ENCODE measurements around the gene TACC3. TPM values are rescaled to one million over a fixed set of nuclear protein-coding genes. Genes with fewer than 3 reads are reported as not detected.

The TACC3 gene
- total RNA-seq, 1 experiment from 2014 or later = 156 TPM

- no peaks in the 10 kb centered on the region for H3K79me2 ChIP-seq (ENCODE audit: insufficient read depth, low read length)
- H3K27me3 ChIP-seq (ENCODE audit: insufficient read depth, low read length) = peaks cover 7% of the 10 kb centered on the region; the same call in 1 of the 2 replicates
- peaks cover 29% of the 10 kb centered on the region for H3K27me3 Mint-ChIP-seq (ENCODE audit: low read depth)
- DNase-seq = no peak
- WGBS (ENCODE audit: extremely low coverage, insufficient read length, low lambda C conversion rate) = no CpG with 5 or more reads among the region's 13 CpGs
- H4K5ac ChIP-seq (ENCODE audit: insufficient read length, low read depth, low read length) = no peak overlapping the region
- H3T11ph ChIP-seq (ENCODE audit: low read length) = no peak overlapping the region
- H3K9me3 ChIP-seq (ENCODE audit: control insufficient read depth, low read depth, low read length) = no peaks in the 10 kb centered on the region
- no peaks in the 10 kb centered on the region for H4K20me1 ChIP-seq (ENCODE audit: control insufficient read depth, insufficient read depth, insufficient read length)
- no peak overlapping the region for H3K27ac ChIP-seq (ENCODE audit: insufficient read length, low read depth, low read length)
- no peak overlapping the region for H2BK120ac ChIP-seq (ENCODE audit: low read depth, low read length, poor library complexity, severe bottlenecking)
- H2BK20ac ChIP-seq (ENCODE audit: low read depth, low read length, poor library complexity, severe bottlenecking) = no peak overlapping the region
- no peak overlapping the region for H3K4ac ChIP-seq (ENCODE audit: low read depth, low read length)
- H2AK5ac ChIP-seq (ENCODE audit: insufficient read length, low read length) = no peak overlapping the region
- peak overlapping the region; percentile 64 to 86 for H3K4me3 Mint-ChIP-seq
- H2BK12ac ChIP-seq (ENCODE audit: insufficient read length, low read depth, low read length) = no peak overlapping the region
- no peak overlapping the region for H3K9ac ChIP-seq (ENCODE audit: extremely low read depth, insufficient read length, low read length)
- H3K14ac ChIP-seq (ENCODE audit: insufficient read depth, low read length) = no peak overlapping the region
- no peak overlapping the region for H3K23ac ChIP-seq (ENCODE audit: insufficient read length, low read depth, low read length)
- no peak overlapping the region for H3K18ac ChIP-seq (ENCODE audit: insufficient read length, low read depth, low read length)
- no peaks in the 10 kb centered on the region for H3K36me3 Mint-ChIP-seq (ENCODE audit: insufficient read depth in 1 of 3, low read depth in 3 of 3)
- H3K9me3 Mint-ChIP-seq = peaks cover 2% of the 10 kb centered on the region in 2 experiments; a peak in 1 of 5 replicates
- no peak overlapping the region for H2BK15ac ChIP-seq (ENCODE audit: low read depth, low read length)
- H3K27ac Mint-ChIP-seq = no peak overlapping the region
- H3K4me1 ChIP-seq (ENCODE audit: insufficient read depth, low read length) = no peaks in the 10 kb centered on the region
- H2AFZ ChIP-seq (ENCODE audit: low read length) = no peak overlapping the region
- H3K4me2 ChIP-seq (ENCODE audit: insufficient read depth, insufficient read length, low read length) = peak overlapping the region; percentile 26
- H3K79me1 ChIP-seq (ENCODE audit: insufficient read depth, low read depth, low read length, poor library complexity, severe bottlenecking) = no peaks in the 10 kb centered on the region
- H3K4me1 Mint-ChIP-seq = peaks cover 16% of the 10 kb centered on the region in 2 experiments
- no peak overlapping the region for H2BK5ac ChIP-seq (ENCODE audit: insufficient read length, low read length)
- H4K91ac ChIP-seq (ENCODE audit: insufficient read length, low read depth, low read length) = no peak overlapping the region
- no peak overlapping the region for H3K56ac ChIP-seq (ENCODE audit: insufficient read length, low read depth, low read length)
- H4K8ac ChIP-seq (replicated peaks; ENCODE audit: insufficient read length, low read depth, low read length) = no peak overlapping the region
- peaks cover 2% of the 10 kb centered on the region for H3K23me2 ChIP-seq (ENCODE audit: insufficient read length, low read depth, low read length, poor library complexity, severe bottlenecking)
- TF ChIP-seq CTCF (conservative IDR thresholded peaks at IDR 0.05) = no peak
Measured at GRCh38 chr4:1682860-1683259, 38.5 kb upstream of the TACC3 start.
